HT1080 (cell line): ENCODE measurements around the gene GAL3ST1. TPM values are rescaled to one million over a fixed set of nuclear protein-coding genes. Genes with fewer than 3 reads are reported as not detected.
"Not testable (repeated sequence)": the region's sequence is repeated elsewhere in the genome, so short reads cannot be mapped to it uniquely, and the experiment has no call there.

Experiments used
- DNase-seq: peaks from one replicate; pipeline ENCODE4 v3.0.0-alpha.2; 2015; ENCODE audit warnings: low read depth
- total RNA-seq: library from RNA; depleted of rRNA; stranded (reverse); fragments of >200 nt; shearing (Covaris generic); gene quantifications from 2 replicates; pipeline ENCODE4 v1.2.3, GENCODE V29; 2014

GAL3ST1 gene
- total RNA-seq, 1 experiment from 2014 or later = not detected

DNA sequence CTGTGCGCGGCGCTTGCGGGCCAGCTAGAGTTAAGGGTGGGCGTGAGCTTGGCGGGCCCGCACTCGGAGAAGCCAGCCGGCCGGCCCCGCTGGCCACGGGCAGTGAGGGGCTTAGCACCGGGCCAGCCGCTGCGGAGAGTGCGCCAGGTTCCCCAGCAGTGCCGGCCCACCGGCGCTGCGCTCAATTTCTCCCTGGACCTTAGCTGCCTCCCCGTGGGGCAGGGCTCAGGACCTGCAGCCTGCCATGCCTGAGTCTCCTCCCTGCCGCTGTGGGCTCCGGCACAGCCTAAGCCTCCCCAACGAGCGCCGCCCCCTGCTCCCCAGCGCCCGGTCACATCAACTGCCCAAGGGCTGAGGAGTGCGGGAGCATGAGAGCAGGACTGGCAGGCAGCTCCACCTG, 22.4 kb upstream of the GAL3ST1 start:
- no peak for DNase-seq

DNA sequence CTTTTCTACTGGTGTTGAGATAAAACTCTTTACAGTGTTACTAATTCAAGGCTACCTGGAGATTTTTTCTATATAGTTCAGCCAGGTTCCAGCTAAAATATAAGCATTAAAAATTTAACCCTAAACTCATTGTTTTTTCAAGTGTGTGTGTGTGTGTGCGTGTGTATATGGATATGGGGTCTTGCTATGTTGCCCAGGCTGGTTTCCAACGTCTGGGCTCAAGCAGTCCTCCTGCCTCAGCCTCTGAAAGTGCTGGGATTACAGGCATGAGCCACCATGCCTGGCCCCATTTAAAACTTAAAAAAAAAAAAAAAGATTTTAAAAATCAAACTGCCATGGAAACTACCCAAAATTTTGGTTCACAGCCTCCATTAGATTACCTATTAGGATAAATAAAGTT, 21.7 kb upstream of the GAL3ST1 start:
- no peak for DNase-seq

DNA sequence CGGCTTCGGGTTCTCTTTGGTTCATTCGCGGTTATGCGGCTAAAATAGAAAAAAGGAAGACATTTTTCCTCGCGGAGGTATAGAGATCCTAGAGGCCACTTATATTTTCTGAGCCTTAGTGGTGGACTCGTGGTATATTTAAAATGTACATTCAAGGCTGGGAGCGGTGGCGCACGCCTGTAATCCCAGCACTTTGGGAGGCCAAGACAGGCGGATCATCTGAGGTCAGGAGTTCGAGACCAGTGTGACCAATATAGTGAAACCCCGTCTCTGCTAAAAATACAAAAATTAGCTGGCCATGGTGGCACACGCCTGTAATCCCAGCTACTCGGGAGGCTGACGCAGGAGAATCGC, 17.9 kb upstream of the GAL3ST1 start:
- not testable (repeated sequence) for DNase-seq

DNA sequence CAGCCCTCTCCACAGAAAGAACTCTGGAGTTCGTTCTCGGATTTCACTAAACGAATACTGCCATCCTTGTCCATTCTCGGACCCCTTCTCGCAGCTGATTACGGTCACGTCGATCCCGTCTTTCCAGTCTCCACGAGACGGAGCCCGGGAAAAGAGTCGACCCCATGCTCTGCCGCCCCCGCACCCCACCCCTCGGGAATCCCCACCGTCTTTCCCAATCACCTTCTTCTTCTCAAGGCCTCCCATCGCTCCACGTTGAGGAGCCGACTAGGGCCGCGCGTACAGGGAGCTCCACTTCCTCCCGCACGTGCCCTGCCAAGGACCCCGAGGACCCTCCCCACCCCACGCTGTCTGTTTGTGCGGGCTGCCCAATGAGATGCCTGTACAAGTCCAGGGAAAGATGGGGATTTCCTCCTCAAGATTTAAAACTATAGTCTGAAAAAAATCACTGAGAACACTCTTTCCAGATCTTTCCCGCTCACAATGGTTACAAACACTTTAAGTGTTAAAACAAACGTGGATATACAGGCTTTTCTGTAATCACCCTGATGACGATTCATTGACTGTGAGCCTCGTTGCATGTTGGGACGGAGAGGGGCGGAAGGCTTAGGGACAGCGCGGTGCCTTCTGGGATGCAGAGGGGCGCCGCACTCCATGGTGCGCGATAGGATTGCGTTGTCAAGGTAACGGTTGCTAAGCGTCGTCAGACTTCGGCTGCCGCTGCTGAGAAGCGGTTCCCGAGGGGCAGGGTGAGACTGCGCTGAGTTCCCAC, 17.3 kb upstream of the GAL3ST1 start, which contains the start of gene PES1:
TSS of gene PES1 (minus strand) at position 323 of the 772 bp plus-strand sequence. CDS start at position 246, 77 bp downstream.
- DNase-seq = peak; percentile 98

DNA sequence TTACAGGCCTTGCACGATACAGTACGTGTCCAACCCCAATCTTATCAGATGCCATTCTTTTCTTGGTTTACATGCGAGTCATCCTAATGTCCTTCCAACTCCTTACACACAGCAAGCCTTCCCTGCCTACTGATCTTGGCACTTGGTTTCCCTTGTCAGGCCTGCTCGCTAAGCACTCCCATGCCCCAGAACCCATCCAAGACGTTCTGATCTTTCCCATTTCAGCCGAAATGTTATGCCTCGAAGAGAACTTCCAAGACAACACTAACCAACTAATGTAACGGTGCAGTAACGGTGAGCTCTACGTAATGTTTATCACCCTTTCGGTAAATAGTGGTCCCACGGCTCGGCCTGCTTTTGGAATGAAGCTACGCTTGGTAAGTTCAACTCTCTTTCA, 16.7 kb upstream of the GAL3ST1 start:
- no peak for DNase-seq

DNA sequence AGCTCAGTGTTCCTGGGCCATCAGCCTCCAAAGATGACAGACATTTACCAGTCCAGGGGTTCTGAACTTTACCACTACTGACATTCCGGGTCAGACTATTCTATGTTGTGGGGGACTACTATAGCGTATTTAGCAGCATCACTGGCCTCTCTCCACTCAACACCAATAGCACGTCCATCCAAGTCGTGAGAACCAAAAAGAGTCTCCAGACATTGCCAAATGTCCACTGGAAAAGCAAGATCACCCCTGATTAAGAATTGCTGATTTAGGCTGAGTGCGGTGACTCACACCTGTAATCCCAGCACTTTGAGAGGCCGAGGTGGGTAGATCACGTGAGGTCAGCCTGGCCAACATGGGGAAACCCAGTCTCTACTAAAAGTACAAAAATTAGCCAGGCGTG, 11.9 kb upstream of the GAL3ST1 start:
- no peak for DNase-seq

DNA sequence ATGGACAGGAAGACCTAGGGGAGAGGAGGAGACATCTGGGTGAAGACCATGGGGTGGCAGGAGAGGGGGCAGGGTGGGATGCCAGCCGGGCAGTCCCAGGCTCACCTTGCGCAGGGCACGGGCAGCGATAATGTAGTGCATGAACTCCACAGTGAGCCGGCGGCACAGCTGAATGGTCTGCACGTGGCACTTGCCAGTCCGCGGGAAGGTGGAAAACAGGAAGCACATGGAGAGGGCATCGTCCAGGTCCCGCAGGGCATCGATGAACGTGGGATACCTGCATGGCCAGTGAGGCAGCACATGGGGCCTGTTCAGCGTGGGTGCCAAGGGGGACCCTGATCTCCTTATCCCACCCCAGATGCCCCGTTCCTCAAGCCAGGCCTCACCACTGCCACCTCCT, 10.0 kb upstream of the GAL3ST1 start:
- DNase-seq = no peak

DNA sequence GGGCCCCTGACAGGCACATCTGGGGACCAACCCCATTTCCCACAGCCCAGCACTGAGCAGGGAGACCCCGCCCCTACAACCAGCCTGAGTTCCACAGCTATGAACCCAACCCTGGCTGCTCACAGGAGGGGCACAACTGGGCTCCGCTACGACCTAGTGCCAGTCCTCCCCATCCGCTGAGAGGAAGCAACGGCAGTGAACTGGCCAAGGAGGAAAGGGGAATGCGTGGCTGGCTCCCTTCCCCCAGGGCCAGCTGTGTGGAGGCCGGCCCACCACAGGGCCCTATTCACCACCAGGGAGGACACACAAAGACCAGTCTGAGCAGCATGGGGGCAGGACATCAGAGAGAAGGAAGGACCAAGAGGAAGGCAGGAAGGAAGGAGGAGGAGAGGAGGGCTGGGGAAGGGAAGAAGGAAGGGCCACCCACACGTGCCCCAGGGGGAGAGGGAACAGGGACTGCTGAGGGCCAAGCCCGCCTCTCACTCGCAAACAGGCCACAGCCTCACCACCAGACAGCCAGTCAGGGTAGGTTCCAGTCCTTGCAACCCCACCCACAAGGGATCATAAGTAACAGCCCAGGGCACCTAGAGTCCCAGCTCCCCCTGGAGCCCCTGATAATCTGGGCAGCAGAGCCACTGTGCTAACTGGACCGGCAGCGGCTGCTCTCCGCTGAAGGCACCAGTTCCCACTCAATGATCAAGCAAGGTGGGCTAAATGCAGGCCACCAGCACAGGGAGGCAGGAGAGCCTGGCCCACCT, 8.5 kb upstream of the GAL3ST1 start:
- DNase-seq = no peak

DNA sequence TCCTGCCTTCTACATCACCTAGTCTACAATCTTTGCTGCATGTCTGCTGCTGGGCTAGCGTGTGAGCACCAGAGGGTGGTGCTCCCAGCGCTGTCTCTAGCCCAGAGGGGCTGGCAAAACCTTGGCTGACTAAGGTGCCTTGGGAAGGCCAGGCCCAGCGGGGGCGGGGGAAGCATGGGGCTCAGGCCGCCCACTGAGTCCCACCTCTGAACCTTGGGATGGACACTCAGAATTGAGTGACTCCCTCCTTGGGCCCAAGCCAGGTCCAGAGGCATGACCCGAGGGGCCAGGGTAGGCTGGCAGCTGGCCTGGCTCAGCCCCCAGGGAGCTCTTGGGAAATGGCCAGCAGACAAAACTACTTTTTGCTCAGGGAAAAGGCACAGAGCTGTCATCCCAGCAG, 7.6 kb upstream of the GAL3ST1 start:
- no peak for DNase-seq

DNA sequence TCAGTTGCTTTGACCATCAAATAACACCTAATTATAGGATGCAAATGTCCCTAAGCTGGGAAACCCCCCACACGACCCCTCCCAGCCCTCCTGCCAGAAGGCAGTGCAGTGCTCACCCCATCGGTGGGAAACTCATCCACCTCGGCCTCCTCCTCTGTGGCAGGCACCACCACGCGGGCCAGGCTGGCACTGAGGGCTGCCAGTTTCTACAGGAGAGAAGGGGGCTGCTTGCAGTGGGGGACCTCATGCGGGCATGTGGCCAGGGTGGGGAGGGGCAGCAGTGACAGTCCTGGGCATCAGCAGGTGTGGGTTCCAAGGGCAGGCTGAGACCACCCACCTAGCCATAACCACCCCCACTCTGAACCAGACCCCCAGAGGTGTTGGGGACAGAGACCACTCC, 6.4 kb upstream of the GAL3ST1 start:
- DNase-seq = no peak

DNA sequence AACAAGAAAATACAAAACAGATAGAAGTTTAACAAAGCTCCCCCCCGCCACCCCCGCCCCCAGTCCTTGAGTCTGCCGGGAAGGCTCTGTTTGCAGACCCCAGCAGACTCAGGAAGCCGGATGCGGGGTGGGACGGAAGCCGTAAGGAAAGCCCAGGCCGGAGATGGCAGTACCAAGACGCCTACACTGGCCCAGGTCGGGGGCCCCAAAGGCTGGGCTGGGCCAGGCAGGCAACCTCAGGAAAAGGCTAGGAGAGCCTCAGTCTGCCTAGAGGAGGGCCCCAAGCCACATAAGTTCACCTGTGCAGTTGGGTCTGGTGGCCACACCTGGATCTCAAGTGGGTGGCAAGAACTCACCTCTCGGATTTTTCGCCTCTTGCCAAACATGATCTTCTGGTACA, 4.0 kb upstream of the GAL3ST1 start:
- no peak for DNase-seq

DNA sequence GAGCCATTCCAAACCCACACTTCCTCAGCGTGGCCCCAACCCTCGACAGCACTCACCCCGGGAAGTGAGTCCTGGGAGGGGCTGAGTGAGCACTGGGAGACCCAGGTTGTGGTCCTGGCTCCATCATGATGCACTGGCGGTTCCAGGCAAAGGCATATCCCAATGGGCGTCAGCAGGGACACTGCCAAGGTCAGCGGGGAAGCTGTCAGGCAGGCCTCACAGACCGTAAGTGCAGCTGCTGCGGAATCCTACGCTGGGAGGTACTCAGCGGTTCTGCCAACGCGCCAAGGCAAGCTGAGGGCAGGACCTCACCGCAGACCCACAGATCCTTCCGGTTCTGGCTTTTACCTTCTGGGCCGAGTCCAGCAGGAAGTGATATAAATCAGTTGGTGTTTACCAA, 1.4 kb upstream of the GAL3ST1 start:
- DNase-seq = no peak

DNA sequence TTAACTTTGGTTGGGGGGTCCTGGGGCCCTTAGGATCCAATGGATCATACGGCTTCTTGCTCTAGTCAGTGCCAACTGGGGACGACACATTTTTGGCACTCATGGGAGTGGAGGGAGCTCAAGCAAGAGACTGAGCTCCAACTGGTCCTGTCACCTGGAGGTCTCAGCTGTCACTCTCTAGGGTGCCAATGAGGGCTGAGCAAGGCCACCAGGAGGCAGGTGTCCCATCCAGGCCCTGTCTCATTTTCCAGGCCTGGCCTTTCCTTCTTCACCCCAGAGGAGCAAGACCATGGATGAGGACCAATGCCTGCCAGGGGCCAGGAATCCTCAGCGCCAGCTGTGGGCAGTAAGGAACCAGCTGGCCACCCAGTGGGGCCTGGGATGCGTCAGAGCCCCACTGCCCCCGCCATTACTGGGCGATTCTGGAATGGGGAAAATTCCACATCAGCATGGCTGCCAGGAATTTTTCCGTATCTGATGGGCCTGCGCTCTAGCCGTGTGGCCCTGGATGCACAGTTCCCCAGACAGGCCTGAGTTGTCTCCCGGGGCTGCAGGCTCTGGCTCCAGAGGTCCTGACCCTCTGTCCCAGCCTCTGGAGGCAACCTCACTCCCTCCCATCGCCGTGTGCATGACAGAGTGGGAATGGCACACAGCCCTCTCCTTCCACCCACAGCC, 669 bp upstream of the GAL3ST1 start:
- no peak for DNase-seq

DNA sequence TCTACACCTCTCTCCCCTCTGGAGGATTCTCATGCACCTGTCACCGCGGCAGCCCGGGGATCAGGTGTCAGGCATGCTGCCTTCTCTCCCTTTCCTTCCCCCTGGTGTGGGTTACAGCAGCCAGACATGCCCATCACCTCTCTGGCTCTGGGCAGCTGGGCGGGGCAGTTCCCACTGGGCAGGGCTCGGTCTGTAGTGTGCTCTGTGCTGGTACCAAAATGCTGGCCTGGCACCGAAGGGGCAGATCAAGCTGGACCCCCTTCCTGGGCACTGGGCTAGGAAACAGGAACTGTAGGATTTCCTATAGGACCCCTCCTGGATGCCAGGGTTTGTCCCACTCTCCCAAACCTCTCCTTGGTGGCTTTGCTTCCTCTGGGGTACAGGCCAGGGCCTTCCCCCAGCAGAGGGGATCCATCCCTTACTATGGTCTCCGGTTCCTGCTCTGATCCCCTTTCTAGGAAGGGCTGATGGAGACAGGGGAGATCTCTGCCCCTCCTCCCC, 821 bp downstream of the GAL3ST1 start:
- DNase-seq = no peak

DNA sequence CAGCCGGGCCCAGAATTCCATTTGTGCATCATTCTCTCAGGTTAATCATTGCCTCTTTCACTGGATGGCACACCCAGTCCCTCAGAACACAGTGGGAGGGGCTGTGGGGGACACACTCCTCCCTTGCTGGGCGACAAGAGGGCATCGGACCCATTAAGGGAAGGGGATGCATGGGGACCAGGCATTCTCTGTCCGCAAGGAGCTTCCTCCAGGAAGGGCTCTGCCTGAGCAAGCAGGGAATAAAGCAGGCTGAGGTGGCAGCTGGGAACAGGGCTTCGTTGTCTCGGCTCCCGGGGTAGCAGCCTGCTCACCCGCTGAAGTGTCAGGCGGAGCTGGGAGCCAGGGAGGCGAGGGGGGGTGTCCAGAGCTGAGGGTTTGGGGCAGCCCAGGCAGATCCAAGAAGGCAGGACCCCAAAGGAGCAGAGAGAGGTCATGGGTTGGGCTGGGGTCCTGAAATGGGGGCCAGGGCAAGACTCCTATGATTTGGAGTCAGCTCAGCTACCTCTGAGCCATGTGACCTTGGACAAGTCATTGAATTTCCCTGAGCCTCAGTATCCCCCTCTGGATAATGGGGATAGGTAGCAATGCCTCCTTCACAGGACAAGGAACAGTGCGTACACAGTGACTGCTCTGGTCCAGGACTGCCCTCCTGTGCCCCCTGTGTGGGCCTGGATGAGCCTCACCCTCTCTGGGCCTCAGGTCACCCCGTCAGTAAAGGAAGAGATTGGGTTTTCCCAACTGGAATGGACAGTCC, 1.4 kb downstream of the GAL3ST1 start:
- DNase-seq = no peak

DNA sequence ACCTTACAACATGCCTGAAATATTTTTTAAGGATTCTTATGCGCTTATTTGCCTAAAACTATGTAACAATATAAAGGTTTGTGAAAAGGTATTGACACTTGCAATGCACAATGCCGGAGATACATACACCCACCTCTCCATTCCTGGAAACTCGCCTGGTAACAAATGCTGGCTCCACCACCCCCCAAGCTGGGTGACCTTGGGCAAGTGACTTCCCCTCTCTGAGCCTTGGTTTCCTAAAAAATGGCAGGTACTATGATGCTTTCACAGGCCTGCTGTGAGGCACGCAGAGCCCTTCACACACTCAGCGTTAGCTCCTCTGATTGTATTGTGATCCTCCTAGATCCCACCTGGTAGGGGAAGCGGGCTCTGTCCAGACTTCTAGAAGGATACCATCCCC, 2.3 kb downstream of the GAL3ST1 start:
- DNase-seq = no peak

DNA sequence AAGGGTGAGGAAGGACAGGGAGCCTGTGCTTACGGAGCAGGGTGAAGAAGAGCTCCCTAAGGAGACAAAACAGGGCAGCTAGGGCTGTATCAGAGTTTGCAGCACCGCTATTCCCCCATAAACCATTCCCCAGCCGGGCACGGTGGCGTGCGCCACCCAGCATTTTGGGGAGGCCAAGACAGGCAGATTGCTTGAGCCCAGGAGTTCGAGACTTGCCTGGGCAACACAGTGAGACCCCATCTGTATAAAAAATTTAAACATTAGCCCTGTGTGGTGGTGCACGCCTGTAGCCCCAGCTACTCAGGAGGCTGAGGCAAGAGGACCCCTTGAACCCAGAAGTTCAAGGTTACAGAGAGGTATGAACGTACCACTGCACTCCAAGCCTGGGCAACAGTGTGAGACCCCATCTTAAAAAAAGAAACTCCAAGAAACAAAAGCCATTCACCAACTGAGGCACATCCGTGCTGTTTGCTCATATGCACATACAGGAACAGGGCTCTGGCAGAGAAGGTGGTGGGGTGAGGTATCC, 4.7 kb downstream of the GAL3ST1 start:
- no peak for DNase-seq

DNA sequence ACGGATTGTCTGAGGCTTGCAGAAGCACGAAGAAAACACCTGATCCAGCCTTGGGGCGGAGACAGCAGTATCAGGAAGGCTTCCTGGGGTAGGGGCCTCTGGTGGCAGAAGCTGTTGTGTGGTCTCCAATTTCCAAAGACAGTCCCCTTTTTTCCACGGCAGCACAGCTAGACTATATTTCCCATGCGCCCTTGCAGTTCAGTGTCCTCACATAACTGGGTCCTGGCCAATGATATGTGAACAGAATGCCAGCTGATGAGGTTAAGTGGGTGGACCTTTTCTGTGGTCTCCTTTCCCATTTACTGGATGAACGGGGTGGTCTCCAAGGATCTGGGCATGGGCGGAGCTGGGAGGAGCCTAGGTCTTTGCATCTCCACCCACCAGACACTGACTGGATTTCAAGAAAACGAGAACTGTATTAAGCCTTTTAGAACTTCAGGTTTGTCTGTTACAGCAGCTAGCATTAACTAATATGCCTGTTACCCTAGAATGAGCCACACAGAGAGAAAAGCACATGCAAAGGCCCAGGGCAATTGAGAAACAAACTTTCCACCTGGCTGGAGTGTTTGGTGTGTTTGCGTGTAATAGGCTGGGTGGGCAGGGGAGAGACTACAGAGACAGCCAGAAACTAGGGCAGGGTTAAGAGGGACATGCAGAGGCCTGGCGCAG, 6.2 kb downstream of the GAL3ST1 start:
- no peak for DNase-seq

DNA sequence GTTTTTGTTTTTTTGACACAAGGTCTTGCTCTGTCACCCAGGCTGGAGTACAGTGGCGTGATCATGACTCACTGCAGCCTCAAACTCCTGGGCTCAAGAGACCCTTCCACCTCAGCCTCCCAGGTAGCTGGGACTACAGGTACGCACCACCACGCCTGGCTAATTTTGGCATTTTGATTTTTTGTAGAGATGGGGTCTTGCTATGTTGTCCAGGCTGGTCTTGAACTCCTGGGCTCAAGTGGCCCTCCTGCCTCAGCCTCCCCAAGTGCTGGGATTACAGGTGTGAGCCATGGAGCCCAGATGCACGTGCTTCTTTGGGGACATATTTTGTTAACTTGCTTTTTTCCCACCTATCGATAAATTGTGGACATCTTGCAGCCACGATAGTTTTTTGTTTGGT, 7.2 kb downstream of the GAL3ST1 start:
- not testable (repeated sequence) for DNase-seq

DNA sequence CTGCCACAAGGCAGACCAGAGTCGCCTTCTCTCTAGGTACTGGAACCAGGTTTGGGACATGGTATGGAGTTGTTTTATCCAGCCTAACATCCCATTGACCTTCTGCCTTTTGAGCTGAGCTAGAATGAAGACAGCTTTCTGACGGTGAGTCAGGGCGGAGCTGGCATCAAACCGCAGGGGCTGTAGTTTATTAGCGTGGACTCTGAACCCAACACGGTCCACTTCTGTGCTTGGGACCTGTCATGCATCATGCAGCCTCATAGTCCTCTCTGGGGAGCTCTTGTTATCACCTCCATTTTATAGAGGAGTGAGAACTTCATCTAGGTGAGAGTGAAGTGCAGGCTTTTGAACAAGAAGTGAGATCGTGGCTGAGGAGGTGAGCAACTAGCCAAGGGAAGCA, 8.3 kb downstream of the GAL3ST1 start:
- DNase-seq = no peak

DNA sequence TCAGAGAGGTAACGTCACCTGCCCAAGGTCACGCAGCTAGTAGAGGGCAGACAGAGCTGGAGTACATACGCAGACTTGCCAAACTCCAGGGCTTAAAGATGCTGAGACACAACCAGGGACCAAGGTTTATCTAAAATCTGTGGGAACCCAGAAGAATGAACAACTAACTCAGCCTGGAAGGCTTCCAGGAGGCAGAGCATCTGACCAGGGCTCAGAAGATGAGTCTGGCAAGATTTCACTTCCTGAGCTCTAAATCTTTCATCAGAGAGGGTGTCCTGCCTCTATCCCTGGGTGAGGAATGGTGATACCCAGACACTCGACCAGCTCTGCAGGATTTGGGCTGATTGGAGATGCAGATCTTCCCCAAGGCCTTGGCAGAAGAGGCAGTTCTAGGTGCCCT, 9.1 kb downstream of the GAL3ST1 start:
- DNase-seq = no peak
